ENCODE measurements around the gene MAP2. TPM values are rescaled to one million over a fixed set of nuclear protein-coding genes. Genes with fewer than 3 reads are reported as not detected.
"Not testable (repeated sequence)": the region's sequence is repeated elsewhere in the genome, so short reads cannot be mapped to it uniquely, and the experiment has no call there.

Gene MAP2
- total RNA-seq, 1 donor from 2014 or later = 678 TPM

DNA sequence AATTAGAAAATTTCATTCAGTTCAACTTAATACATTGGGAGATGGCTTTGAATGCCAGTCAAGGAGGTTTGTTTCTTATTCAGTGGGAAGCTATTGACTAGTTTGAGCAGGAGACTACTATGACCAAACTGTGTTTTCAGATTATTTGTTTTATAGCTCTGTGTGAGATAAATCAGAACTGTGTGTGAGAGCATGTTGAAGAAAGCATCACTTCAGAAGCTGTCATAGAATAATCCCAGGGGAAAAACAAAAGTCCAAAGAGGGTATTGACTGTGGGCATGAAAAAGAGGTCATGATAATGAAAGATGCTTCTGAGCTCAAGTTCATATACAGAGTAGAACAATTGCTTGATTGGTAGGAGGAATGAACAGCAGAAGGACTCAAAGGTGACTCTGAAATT lies 160.6 kb downstream of the MAP2 start:
- no peak for DNase-seq (ENCODE audit: low spot score in 2 of 2)
- FAIRE-seq = no peak

DNA sequence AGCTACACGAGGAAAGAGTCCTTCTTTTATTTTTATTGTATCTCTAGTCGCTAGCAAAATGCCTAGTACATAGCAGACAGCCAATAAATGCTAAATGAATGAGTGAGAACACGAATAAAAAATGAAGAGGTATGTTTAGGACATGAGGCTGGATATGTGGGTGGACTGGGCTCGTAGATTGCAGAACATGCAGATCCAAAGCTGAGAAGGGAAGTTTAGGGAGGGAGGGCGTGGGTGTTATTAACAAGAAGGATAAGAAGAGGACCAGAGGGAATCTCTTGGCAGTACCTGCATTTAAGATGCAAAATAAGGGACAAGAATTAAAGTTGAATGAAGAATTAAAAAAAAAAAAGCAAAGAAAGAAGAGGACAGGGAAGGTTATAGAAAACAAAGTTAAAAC lies 161.1 kb downstream of the MAP2 start:
- FAIRE-seq = no peak
- no peak for DNase-seq (ENCODE audit: low spot score in 2 of 2)

DNA sequence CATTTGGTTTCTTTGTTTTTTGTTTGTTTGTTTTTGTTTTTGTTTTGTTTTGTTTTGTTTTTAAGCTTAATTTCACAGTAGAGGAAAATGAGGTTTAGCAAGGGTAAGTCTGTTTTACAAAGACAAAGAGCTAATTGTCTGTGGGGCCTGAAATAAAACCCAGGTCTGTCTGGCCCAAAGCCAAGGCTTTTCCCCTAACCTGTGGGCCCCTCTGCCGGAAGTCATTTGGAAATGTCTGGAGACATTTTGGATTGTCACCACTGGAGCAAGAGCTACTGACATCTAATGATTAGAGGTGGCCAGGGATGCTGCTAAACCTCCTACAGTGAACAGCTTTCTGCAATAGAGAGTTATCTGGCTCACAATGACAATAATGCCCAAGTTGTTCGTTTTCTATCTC lies 167.2 kb downstream of the MAP2 start:
- no peak for FAIRE-seq

DNA sequence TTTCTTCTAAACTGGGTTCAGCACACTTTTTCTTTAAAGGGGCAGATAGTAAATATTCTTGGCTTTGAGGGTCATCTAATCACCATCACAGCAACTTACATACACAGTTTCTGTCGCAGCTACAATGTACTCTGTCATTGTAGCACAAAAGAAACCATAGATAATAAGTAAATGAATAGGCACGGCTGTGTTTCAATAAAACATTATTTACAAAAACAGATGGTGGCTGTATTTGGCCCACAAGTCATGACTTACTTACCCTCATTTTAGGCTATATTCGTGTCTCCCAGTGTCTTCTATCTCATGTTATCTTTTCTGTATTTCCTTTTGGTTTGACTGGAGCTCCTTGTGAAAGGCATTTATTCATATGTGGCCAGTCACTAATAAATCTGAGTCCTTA lies 168.3 kb downstream of the MAP2 start:
- FAIRE-seq (no peak), DNase-seq (ENCODE audit: low spot score in 2 of 2) (no peak)

More for the DNA sequence above, 167.2 kb downstream of the MAP2 start:
- no peak for DNase-seq (ENCODE audit: low spot score in 2 of 2)

DNA sequence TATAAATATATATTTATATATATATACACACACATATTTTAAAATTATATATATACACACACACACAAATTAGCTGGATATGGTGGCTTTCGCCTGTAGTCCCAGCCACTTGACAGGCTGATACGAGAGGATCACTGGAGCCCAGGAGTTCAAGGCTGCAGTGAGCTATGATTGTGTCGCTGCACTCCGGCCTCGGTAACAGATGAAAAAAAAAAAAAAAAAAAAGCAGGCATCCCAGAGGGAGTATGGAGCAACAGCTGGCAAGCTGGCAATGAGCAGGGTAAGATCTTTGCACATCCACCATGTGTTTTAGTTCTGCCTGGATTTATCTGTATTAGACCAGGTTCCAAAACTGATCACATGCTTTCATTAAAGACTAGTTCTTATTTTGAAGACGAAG lies 170.1 kb downstream of the MAP2 start:
- no peak for FAIRE-seq
- DNase-seq (ENCODE audit: low spot score in 2 of 2) = no peak

DNA sequence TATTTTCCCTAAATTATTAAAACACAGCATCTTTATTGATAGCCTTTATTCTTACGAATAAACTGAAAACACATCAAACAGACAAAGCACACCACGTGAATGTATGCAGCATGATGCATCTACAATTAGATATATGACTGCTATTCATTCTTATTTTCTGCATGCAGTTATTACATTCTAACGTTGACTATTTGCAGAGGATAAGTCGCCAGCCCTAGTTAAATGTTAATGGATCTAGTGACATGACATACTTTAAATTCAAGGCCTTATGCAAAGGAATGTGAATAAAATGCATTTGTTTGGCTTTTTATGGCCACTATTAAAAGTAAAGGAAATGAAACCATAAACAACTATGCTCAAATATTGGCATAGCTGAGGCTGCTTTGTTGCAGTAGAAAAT lies 172.4 kb downstream of the MAP2 start:
- no peak for FAIRE-seq
- no peak for DNase-seq (ENCODE audit: low spot score in 2 of 2)

DNA sequence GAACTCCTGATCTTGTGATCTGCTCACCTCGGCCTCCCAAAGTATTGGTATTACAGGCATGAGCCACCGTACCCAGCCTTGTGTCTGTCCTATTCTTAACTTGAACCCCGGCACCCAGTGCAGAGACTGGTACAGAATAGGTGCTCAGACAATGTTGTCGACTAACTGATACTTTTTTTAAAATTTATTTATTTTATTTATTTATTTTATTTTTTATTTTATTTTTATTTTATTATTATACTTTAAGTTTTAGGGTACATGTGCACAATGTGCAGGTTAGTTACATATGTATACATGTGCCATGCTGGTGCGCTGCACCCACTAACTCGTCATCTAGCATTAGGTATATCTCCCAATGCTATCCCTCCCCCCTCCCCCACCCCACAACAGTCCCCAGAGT lies 174.4 kb downstream of the MAP2 start:
- not testable (repeated sequence) for FAIRE-seq; DNase-seq (ENCODE audit: low spot score in 2 of 2)

DNA sequence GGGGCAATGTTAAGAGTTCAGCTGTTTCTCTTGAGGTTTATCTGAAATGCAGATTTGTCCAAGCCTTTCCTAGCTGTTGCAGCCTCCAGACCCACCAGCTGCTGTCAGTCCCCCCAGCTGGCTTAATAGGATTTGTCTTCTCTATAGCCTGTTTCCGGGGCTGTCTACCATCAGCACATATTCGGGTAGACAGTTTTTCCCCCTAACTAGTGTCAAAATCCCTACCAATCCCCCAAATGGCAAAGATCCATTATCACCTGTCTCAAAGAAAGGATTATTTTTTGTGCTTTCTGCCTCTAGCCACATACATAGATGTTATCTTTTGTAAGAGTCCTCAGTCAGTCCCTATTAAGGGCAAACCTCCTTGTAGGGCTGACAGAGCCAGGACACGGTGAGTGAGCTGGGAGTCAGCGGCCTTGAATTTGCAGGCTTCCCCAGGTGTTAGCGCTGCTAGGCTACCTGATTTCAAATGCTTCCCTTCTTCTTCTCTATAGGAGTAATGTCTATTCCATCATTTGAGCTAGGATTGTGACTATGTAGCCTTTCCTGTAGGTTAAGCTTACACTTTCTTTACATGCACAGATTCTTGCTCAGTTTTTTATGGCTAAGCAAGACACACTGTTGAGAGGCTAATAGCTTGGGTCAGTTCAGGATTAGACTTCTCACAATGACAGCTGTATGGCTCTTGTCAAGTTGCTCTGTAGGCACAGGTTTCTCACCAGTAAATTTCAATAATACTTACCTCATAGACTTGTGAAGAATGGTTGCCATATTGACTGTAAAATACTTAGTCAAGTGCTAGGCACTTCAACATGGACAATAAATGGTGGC lies 176.7 kb downstream of the MAP2 start:
- no peak for DNase-seq (ENCODE audit: low spot score in 2 of 2)
- FAIRE-seq = no peak

DNA sequence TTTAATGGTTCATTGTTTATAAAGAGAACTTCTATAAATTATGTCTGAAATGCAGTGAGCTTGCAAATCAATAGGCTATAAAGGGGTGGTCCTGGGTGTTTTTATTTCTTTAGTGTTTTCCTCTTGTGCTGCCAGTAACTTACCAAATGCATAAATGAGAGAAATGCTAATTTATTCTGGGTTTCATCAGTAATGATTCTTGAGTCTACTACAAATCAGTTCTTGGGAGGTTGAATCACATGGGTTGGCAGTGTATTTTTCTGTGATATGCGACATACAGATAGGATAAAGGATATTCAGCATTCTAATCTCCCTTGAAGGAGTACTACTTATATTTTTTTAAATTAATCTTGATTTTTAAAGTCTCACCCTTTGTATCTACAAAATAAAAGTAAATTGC lies 177.7 kb downstream of the MAP2 start:
- DNase-seq (ENCODE audit: low spot score in 2 of 2) (no peak), FAIRE-seq (no peak)

DNA sequence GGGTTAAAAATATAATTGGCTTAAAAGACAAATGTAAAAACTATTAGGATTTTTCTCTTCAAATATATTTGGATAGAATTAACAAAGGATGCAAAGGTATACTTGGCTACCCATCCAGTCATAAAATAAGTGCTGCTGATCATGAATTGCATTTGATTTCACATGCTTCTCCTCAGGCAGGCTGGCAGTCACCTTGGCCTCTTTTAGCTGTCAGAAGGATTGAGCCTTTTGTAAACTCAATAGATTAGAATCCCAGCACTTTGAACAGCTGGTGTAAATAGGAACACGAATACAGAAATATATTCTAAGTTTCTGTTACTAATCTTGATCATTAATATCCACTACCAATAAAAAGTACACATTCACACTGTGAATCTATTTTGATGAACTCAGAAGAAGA lies 178.4 kb downstream of the MAP2 start:
- FAIRE-seq (no peak), DNase-seq (ENCODE audit: low spot score in 2 of 2) (no peak)

DNA sequence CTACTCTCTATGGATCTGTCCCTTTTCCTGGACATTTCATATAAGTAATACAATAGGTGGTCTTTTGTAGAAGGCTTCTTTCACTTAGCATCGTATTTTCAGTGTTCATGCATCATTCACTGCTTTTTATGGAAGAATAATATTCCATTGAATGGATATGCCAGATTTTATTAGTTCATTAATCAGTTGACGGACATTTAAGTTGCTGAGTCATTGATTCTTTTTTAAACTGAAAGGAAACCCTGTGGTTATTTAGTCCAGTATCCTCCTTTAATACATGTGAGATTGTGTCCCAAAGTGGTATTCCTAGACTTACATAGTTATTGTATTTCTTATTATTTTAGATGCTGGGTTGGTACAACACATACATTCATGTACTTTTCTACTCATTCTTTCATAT lies 185.7 kb downstream of the MAP2 start:
- FAIRE-seq = no peak
- DNase-seq (ENCODE audit: low spot score in 2 of 2) = no peak

DNA sequence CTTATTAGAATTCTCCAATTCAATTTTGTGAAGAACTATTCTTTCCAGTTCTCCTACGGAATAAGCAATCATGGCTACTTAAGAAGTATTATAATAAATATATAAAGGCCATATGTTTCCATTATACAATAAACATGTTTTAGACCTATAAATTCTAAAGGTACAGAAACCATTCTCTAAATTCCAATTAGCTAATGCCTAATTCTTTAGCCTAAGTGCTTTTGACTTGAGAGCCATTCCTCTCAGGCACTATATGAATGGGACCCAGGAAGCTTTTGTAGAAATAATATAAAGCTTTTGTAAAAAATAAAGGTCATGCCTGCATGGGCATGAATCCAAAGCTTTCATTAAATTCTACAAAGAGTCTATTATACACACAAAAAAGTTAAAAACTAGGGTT lies 186.8 kb downstream of the MAP2 start:
- FAIRE-seq (no peak), DNase-seq (ENCODE audit: low spot score in 2 of 2) (no peak)

DNA sequence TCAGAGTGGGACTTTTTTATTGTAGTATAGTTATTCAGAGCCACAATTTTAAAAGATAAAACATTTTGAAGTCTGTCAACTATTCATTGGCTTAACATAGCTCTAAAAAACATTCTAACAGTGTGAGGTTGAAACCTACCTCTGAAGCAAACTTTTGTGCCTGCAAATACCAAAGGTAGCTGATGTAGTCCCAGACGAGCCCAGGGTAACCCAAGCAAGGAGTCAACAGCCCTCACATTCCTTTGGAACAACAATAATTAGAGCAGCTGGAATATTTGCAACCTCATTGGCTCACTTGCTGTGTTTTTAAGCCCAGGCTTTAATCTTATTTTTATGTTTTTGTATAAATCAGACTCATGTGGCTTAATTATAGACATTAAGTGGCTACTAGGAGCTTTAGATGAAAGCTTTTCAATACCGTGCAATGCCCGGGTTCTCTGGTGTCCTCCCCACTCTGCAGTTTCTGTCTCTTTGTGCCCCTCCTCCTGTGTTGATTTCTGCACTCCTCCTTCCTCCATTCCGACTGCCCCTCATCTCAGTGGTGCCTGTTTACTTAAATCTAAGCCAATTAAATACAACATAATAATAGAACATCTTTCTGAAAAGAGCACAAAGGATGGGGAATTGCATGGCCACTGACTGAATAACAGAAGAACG lies 189.9 kb downstream of the MAP2 start:
- DNase-seq (ENCODE audit: low spot score in 2 of 2) (no peak), FAIRE-seq (no peak)

DNA sequence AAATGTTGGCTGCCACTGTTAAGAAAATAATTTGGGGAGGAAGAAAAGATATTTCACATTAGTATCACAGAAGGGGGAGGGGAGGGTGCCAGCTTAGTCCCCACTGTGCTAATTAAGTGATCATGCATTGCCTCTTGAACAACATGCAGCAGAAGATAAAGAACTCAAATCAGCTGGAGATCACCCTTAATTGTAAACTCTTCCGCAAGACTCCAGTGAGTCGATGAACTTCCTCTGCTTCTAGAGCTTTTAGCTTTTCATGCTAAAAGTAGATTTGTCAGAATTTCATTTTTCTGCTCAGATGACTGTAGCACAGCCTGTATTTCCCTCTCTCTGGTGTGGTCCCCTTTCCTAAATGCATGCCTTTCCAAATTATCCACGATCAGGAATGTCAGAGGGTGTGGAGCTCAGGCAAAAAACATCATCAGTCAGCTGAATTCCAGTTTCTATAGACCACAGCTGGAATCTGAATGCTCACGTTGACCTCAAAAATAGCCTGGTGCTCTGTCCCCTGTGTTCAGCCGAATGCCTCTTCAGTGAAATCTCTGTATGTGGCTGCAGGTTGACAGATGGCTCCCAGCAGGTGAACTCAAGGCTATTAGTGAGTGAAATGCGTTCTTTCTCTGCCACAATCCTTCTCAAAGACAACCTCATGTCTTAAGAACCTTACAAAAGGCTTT lies 191.0 kb downstream of the MAP2 start:
- FAIRE-seq = no peak

DNA sequence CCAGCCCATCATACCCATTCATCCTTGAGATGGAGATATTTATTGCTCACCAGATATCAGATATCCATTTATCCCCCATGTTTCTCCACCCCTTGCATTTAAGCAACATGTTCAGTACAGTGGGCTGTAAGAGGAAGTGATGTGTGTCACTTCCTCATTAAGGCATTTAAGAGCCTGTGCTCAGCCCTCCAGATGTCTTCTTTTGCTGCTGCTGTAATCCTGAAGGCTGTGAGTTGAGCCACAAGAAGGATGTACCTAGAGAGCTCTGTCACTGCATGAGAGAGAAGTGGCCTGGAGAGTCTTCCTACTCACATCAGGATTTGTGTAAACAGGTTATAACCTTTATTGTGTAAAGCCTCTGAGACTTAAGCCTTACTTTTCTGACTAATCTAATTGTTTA lies 195.9 kb downstream of the MAP2 start:
- DNase-seq (ENCODE audit: low spot score in 2 of 2) (no peak), FAIRE-seq (no peak)

More for the DNA sequence above, 191.0 kb downstream of the MAP2 start:
- DNase-seq (ENCODE audit: low spot score in 2 of 2) = no peak

DNA sequence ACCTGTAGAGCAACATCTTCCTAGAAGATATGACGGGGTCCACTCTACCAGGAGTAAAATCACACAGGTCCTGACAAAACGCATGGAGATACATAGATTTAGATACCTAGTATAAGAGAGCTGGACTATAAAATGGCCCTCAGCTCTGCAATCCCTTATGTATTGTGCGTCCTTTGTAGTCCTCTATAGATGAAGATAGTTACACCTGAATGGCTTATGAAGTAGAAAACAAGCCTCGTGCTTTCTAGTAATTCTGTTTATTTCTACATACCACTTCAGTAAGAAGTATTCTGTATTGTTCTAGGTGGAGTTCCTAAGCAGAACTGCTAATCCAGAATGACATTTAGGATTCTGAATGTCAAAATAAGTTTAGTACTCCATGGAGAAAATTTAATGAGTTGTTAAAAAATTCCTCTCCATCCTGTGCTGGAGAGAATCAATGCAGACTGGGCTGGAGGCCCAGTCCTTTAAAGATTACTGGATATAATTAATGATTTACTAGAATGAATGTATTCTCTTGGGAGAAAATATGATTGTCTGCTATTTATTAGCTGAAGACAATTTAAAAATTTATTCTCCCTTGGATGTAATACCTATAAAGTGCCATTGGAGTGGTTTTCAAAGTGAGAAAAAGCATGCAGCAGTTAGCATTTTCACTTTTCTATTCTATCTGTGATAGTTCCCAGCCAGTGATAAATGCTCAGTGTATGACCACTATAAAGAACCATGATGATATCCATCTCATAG lies 200.5 kb downstream of the MAP2 start:
- no peak for FAIRE-seq
- no peak for DNase-seq (ENCODE audit: low spot score in 2 of 2)

DNA sequence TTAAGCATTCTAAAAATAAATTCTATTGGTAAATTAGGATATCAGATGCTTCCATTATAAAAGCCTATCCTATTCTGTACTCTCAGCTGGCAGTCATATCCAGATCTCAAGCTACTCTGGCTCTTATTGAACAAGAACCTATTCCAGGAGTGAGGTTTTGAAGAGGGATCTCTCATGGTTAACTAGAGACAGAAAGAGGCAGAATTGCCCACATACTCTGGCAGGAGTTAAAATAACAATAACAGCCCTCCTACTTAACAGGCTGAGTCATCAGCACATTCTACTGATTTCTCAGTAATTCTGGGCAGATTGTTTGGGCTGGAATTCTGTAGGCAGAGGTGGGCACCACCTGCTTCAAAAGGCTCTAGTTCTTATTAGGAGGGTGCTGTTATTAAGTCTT lies 205.8 kb downstream of the MAP2 start:
- FAIRE-seq = no peak
- no peak for DNase-seq (ENCODE audit: low spot score in 2 of 2)

DNA sequence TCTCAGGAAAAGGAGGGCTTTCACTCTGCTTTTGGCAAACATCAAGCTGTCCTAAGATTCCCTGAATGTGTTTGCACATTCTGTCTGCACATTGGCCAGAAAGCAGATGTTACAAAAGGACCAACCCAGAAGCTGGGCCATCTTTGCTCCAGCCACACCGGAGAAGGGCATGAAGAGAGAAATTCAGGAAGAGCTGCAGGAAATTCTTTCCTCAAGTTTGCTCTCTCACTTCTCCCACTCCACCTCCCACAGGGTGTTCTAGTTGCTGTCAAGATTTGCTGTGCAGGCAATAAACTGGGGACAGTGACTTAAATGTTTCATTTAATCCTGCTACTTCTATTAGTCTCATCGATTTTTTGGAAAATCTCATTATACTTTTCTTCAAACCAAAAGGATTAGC lies 210.1 kb downstream of the MAP2 start:
- FAIRE-seq = no peak
- no peak for DNase-seq (ENCODE audit: low spot score in 2 of 2)

DNA sequence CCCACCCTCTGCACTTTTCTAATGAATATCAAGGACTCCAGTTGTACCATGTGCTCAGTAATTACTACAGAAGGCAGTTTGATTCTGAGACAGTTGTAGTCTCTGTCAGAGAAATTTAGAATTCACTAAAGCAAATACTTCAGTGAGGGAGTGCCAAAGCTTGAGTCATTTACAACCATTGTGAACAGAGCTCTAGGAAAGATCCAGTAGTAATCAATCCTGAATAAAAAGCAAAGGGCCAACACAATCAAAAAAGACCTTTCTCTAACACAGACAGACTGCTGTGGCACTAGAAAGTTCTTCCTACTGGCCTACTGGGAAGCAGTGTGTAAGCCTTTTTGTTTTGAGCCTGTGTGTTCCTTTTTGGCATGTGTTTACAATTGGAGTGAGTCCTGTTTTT lies 212.2 kb downstream of the MAP2 start:
- DNase-seq (ENCODE audit: low spot score in 2 of 2) = peak; percentile 8
- FAIRE-seq = no peak

DNA sequence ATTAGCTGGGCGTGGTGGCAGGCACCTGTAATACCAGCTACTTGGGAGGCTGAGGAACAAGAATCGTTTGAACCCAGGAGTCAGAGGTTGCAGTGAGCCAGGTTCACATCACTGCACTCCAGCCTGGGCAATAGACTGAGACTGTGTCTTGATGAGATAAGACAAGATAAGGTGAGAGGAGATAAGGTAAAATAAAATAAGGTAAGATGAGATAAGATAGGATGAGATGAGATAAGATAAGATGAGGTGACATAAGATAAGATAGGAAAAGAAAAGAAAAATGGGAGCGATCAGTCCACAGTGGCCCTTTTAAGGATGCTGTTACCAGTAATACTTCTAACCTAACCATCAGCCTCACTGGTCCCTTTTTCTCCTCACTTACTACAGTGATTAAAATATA lies 213.4 kb downstream of the MAP2 start:
- DNase-seq (ENCODE audit: low spot score in 2 of 2) (no peak), FAIRE-seq (no peak)

DNA sequence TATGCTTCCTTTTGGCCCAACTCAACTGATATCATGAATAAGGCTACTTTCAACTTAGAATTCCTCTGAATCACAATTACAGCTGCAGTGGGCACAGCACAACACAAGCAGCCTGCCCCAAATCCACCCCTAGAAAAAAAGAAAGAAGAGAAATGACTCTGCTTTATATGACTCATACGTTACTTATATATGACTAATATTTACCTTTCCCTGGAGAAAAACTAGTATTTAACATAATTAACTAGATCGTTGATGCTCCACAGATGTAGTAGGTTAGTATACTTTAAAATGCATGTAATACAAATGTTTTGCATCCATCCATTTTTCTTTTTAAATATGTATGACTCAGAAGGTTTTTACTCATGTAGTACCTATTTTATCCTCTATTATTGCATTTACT lies 214.5 kb downstream of the MAP2 start:
- no peak for FAIRE-seq
- DNase-seq (ENCODE audit: low spot score in 2 of 2) = no peak
